HG02981 (cell line): ENCODE results near the gene UFSP2.
A peak's percentile ranks its signal among the peaks of the same experiment; 100 is the strongest.

Experiments
- ATAC-seq: cut with Tn5 transposase; IDR thresholded peaks from one replicate; pipeline ENCODE4 v1.9.1; 2021; ENCODE audit warnings: mild to moderate bottlenecking, moderate library complexity; ENCODE audit not compliant: unreplicated experiment

UFSP2 gene

GRCh38 chr4:185425647-185426352, at the start of gene UFSP2:
Gene UFSP2 (minus strand): TSS chr4:185425964. CDS start chr4:185425868, 96 bp downstream.
- peak; percentile 92 for ATAC-seq

GRCh38 chr4:185473247-185473646, 47.5 kb upstream of the UFSP2 start:
- ATAC-seq = no peak

GRCh38 chr4:185472103-185472542, 46.4 kb upstream of the UFSP2 start:
- ATAC-seq = no peak

GRCh38 chr4:185471235-185472102, 45.7 kb upstream of the UFSP2 start, which contains the start of gene CCDC110:
Gene CCDC110 (minus strand): TSS chr4:185471733. CDS start chr4:185471683, 50 bp downstream.
- ATAC-seq = peak; percentile 90

- ATAC-seq = peak; percentile 6
These were observed 44.9 kb upstream of the UFSP2 start for GRCh38 chr4:185470501-185471195.

- ATAC-seq = no peak
These were observed 43.9 kb upstream of the UFSP2 start for GRCh38 chr4:185469580-185470154.

GRCh38 chr4:185468999-185469398, 43.2 kb upstream of the UFSP2 start:
- ATAC-seq = no peak

GRCh38 chr4:185467991-185468390, 42.2 kb upstream of the UFSP2 start:
- ATAC-seq = no peak

GRCh38 chr4:185467101-185467500, 41.3 kb upstream of the UFSP2 start:
- ATAC-seq = no peak

GRCh38 chr4:185465707-185466106, 39.9 kb upstream of the UFSP2 start:
- no peak for ATAC-seq

GRCh38 chr4:185464887-185465286, 39.1 kb upstream of the UFSP2 start:
- no peak for ATAC-seq

GRCh38 chr4:185464183-185464582, 38.4 kb upstream of the UFSP2 start:
- ATAC-seq = no peak

- ATAC-seq = no peak
These were observed 37.8 kb upstream of the UFSP2 start for GRCh38 chr4:185463541-185463940.

- no peak for ATAC-seq
These were observed 35.8 kb upstream of the UFSP2 start for GRCh38 chr4:185461565-185461964.

- ATAC-seq = no peak
These were observed 31.4 kb upstream of the UFSP2 start for GRCh38 chr4:185457136-185457535.

- no peak for ATAC-seq
These were observed 30.4 kb upstream of the UFSP2 start for GRCh38 chr4:185456131-185456530.

GRCh38 chr4:185445209-185445608, 19.4 kb upstream of the UFSP2 start:
- no peak for ATAC-seq

GRCh38 chr4:185441479-185441878, 15.7 kb upstream of the UFSP2 start:
- ATAC-seq = no peak

GRCh38 chr4:185437809-185438208, 12.0 kb upstream of the UFSP2 start:
- no peak for ATAC-seq

GRCh38 chr4:185435466-185435865, 9.7 kb upstream of the UFSP2 start:
- ATAC-seq = no peak

- no peak for ATAC-seq
These were observed 3.9 kb upstream of the UFSP2 start for GRCh38 chr4:185429660-185430059.
